Measurements from ENCODE around the gene ADAMTS17. TPM values are rescaled to one million over a fixed set of nuclear protein-coding genes. Genes with fewer than 3 reads are reported as not detected.

The ADAMTS17 gene
- polyA plus RNA-seq, 4 donors, result 0.45 to 3.1 (median 1.2) TPM

DNA sequence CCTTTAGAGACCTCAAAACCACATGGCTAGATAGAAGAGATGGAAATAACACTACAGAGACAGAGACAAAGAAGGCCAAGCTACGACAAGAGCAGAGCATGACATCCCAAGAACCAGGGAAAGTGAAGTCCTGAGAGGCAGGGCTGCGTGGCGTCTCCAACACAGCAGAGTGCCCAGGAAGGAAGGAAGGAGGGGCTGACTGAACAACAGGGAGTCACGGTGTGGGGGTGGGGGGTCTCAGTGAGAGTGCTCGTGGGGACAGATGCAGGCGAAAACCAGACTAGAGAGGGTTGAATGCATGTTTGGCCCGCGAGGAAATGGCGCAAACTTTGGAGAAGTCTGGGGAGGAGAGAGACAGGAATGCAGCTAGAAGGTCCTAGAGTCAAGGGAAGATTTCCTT lies 44.0 kb downstream of the ADAMTS17 start:
- no peak overlapping the region for H3K4me3 ChIP-seq (ENCODE audit: low read depth in 1 of 3, low read length in 3 of 3)
- DNase-seq (no peak), FAIRE-seq (no peak)

DNA sequence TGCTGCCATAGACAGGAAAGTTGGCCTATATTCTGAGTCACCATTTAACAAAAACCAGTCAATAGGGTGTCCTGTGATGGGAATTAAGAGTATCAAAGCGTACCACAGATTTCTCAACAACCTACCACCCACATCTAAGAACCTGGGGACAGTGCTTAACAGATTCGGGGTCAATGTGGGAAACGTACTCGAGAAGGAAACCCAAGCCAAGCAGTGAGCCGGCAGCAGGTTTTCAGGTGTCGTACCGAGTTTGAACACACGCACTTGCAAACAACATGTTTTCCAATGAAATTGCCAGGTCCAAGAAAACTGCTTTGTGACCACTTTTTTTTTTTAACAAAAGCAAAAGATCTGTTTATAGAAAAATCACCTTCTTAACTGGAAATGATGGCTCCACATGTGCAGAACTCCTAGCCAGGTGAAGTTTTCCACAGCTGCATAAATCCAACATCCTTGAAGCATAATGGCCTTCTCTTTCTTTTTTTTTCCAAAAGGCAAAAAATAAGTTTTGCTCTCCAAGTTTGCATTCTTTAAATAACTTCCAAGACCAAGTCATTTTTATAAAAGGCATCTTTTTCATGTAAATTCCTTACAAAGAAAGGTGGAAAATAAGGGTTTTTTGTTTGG lies 45.7 kb downstream of the ADAMTS17 start:
- no peak overlapping the region for H3K27ac ChIP-seq (ENCODE audit: low read depth in 1 of 3, low read length in 2 of 3)
- no peak for DNase-seq
- WGBS, 3 donors, result 88 to 99% (median 93%) methylated on average over 8 of the region's 8 CpGs
- H3K27me3 ChIP-seq (ENCODE audit: control insufficient read depth in 3 of 3, insufficient read depth in 3 of 3, low read length in 3 of 3), result no peaks in the 10 kb centered on the region
- no peaks in the 10 kb centered on the region for H3K36me3 ChIP-seq (ENCODE audit: control insufficient read depth in 3 of 3, insufficient read depth in 2 of 3, low read depth in 1 of 3, low read length in 3 of 3)
- peaks cover 0 to 17% of the 10 kb centered on the region in 2 donors for H3K9me3 ChIP-seq (ENCODE audit: control insufficient read depth in 2 of 2, insufficient read depth in 1 of 2, low read depth in 1 of 2, low read length in 1 of 2)
- no peaks in the 10 kb centered on the region for H3K4me1 ChIP-seq (ENCODE audit: control insufficient read depth in 3 of 3, insufficient read depth in 2 of 3, low read depth in 1 of 3, low read length in 2 of 3)
- no peak overlapping the region for H3K4me3 ChIP-seq (ENCODE audit: low read depth in 1 of 3, low read length in 3 of 3)
- FAIRE-seq, result no peak

More for the DNA sequence above, 44.0 kb downstream of the ADAMTS17 start:
- 76 to 86% (median 84%) methylated on average over 9 of the region's 9 CpGs for WGBS, 3 donors
- Histone ChIP-seq H3K9me3 (ENCODE audit: control insufficient read depth in 2 of 2, insufficient read depth in 1 of 2, low read depth in 1 of 2, low read length in 1 of 2) (peaks cover 0 to 12% of the 10 kb centered on the region in 2 donors), H3K4me1 (ENCODE audit: control insufficient read depth in 3 of 3, insufficient read depth in 2 of 3, low read depth in 1 of 3, low read length in 2 of 3) (no peaks in the 10 kb centered on the region), H3K27ac (ENCODE audit: low read depth in 1 of 3, low read length in 2 of 3) (no peak overlapping the region), H3K27me3 (ENCODE audit: control insufficient read depth in 3 of 3, insufficient read depth in 3 of 3, low read length in 3 of 3) (no peaks in the 10 kb centered on the region), H3K36me3 (ENCODE audit: control insufficient read depth in 3 of 3, insufficient read depth in 2 of 3, low read depth in 1 of 3, low read length in 3 of 3) (no peaks in the 10 kb centered on the region)

DNA sequence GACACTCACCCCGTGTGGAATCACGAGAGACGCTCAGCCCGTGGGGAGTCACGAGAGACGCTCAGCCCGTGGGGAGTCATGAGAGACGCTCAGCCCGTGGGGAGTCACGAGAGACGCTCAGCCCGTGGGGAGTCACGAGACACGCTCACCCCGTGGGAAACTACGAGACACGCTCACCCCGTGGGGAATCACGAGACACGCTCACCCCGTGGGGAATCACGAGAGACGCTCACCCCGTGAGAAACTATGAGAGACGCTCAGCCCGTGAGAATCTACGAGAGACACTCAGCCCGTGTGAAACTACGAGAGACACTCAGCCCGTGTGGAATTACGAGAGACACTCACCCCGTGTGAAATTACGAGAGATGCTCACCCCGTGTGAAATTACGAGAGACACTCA lies 49.8 kb downstream of the ADAMTS17 start:
- peaks cover 0 to 8% of the 10 kb centered on the region in 2 donors for H3K9me3 ChIP-seq (ENCODE audit: control insufficient read depth in 2 of 2, insufficient read depth in 1 of 2, low read depth in 1 of 2, low read length in 1 of 2)
- no peaks in the 10 kb centered on the region for H3K36me3 ChIP-seq (ENCODE audit: control insufficient read depth in 3 of 3, insufficient read depth in 2 of 3, low read depth in 1 of 3, low read length in 3 of 3)
- no peak overlapping the region for H3K4me3 ChIP-seq (ENCODE audit: low read depth in 1 of 3, low read length in 3 of 3)
- DNase-seq, result no peak
- no peak for FAIRE-seq
- no peaks in the 10 kb centered on the region for H3K4me1 ChIP-seq (ENCODE audit: control insufficient read depth in 3 of 3, insufficient read depth in 2 of 3, low read depth in 1 of 3, low read length in 2 of 3)
- no peak overlapping the region for H3K27ac ChIP-seq (ENCODE audit: low read depth in 1 of 3, low read length in 2 of 3)
- 95 to 98% (median 97%) methylated on average over 35 of the region's 35 CpGs for WGBS, 3 donors
- no peaks in the 10 kb centered on the region for H3K27me3 ChIP-seq (ENCODE audit: control insufficient read depth in 3 of 3, insufficient read depth in 3 of 3, low read length in 3 of 3)

DNA sequence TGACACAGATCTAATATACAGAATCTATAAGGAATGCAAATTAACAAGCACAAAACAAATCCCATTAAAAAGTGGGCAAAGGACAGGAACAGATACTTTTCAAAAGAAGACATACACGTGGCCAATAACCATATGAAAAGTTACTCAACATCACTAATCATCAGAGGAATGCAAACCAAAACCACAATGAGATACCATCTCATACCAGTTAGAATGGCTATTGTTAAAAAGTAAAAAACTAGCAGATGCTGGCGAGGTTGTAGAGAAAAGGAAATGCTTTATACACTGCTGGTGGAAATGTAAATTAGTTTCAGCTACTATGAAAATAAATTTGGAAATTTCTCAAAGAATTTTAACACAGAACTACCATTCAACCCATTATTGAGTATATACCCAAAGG lies 50.7 kb downstream of the ADAMTS17 start:
- FAIRE-seq (no peak), DNase-seq (peak in 1 of 2 donors; percentile 8)
- no peaks in the 10 kb centered on the region for H3K27me3 ChIP-seq (ENCODE audit: control insufficient read depth in 3 of 3, insufficient read depth in 3 of 3, low read length in 3 of 3)
- no peak overlapping the region for H3K4me3 ChIP-seq (ENCODE audit: low read depth in 1 of 3, low read length in 3 of 3)
- H3K9me3 ChIP-seq (ENCODE audit: control insufficient read depth in 2 of 2, insufficient read depth in 1 of 2, low read depth in 1 of 2, low read length in 1 of 2), result peaks cover 0 to 8% of the 10 kb centered on the region in 2 donors
- 55 to 79% (median 58%) methylated on average over 2 of the region's 2 CpGs for WGBS, 3 donors
- no peaks in the 10 kb centered on the region for H3K36me3 ChIP-seq (ENCODE audit: control insufficient read depth in 3 of 3, insufficient read depth in 2 of 3, low read depth in 1 of 3, low read length in 3 of 3)
- H3K27ac ChIP-seq (ENCODE audit: low read depth in 1 of 3, low read length in 2 of 3), result no peak overlapping the region
- no peaks in the 10 kb centered on the region for H3K4me1 ChIP-seq (ENCODE audit: control insufficient read depth in 3 of 3, insufficient read depth in 2 of 3, low read depth in 1 of 3, low read length in 2 of 3)

DNA sequence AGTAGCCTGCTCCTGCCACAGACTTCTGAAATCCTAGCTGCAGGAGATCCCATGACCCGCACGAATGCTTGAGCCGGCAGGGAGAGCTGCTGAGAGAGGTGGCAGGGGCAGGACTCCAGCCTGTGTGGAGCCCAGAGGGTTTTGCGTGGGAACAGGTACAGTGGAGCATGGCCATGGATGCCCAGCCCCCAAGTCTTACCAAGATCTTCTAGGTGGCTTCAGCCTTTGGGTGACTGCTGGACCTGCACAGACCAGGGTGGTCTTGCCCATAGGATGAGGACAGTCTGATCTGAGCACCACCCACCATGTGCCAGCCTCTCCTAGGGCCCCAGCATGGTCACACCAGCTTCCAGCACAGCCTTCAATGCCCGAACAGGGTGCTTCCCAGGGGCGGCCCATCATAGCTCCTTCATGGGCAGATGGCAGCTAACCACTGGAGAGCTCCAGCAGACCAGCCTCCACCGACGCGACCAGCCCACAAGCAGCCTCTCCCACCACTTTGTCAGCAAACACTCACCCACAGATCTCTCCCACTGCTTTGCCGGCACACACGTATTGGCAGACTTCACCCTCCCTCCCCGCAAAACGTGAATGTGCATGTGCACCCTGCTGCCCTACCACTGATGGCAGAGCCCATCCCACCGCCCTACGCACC lies 56.0 kb downstream of the ADAMTS17 start:
- no peaks in the 10 kb centered on the region for H3K27me3 ChIP-seq (ENCODE audit: control insufficient read depth in 3 of 3, insufficient read depth in 3 of 3, low read length in 3 of 3)
- H3K4me1 ChIP-seq (ENCODE audit: control insufficient read depth in 3 of 3, insufficient read depth in 2 of 3, low read depth in 1 of 3, low read length in 2 of 3), result no peaks in the 10 kb centered on the region
- no peaks in the 10 kb centered on the region for H3K9me3 ChIP-seq (ENCODE audit: control insufficient read depth in 2 of 2, insufficient read depth in 1 of 2, low read depth in 1 of 2, low read length in 1 of 2)
- no peak overlapping the region for H3K4me3 ChIP-seq (ENCODE audit: low read depth in 1 of 3, low read length in 3 of 3)
- DNase-seq (no peak), FAIRE-seq (no peak)
- no peak overlapping the region for H3K27ac ChIP-seq (ENCODE audit: low read depth in 1 of 3, low read length in 2 of 3)
- 94 to 97% (median 97%) methylated on average over 15 of the region's 15 CpGs for WGBS, 3 donors
- H3K36me3 ChIP-seq (ENCODE audit: control insufficient read depth in 3 of 3, insufficient read depth in 2 of 3, low read depth in 1 of 3, low read length in 3 of 3), result no peaks in the 10 kb centered on the region

DNA sequence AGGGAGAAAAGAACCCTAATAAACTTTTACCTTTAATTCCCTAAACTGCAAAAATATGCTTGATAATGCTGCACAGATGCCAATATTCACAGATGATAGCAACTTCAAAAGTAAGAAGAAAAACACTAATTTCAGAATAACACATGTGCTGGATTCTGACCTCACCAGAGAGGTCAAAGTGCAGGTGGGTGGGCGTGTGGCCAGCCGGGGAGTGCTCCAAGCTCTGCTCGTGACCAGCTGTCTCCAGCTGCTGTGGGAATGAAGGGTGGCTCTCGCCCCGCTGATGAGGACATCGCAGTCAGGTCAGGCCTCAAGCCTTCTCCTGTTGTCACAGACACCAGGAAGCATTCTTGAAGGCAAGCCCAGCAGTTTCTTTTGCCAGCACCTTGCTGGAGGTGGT lies 57.1 kb downstream of the ADAMTS17 start:
- H3K4me1 ChIP-seq (ENCODE audit: control insufficient read depth in 3 of 3, insufficient read depth in 2 of 3, low read depth in 1 of 3, low read length in 2 of 3), result no peaks in the 10 kb centered on the region
- FAIRE-seq, result no peak
- H3K9me3 ChIP-seq (ENCODE audit: control insufficient read depth in 2 of 2, insufficient read depth in 1 of 2, low read depth in 1 of 2, low read length in 1 of 2), result no peaks in the 10 kb centered on the region
- no peaks in the 10 kb centered on the region for H3K27me3 ChIP-seq (ENCODE audit: control insufficient read depth in 3 of 3, insufficient read depth in 3 of 3, low read length in 3 of 3)
- H3K36me3 ChIP-seq (ENCODE audit: control insufficient read depth in 3 of 3, insufficient read depth in 2 of 3, low read depth in 1 of 3, low read length in 3 of 3), result no peaks in the 10 kb centered on the region
- WGBS, 3 donors, result 16 to 38% (median 31%) methylated on average over 6 of the region's 6 CpGs
- H3K27ac ChIP-seq (ENCODE audit: low read depth in 1 of 3, low read length in 2 of 3), result no peak overlapping the region
- H3K4me3 ChIP-seq (ENCODE audit: low read depth in 1 of 3, low read length in 3 of 3), result no peak overlapping the region
- peak; percentile 8 to 68 for DNase-seq

DNA sequence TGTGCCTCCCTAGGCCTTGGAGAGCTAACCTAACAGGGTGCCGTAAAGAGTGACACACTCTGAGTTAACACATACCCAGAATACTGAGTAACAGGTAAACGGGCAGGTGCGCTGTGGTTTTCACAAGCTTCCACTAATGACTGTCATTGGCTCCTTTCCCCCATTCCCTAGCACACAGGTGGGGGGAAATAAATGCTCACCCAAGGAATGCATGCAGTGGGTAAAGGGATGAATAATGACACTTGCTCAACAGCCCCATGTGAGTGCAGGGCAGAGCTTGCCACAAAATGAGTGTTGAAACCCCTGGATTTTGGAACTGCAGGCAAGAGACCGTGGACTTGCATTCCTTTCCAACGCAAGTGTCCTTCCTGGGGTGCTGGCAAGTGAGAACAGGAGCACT lies 57.6 kb downstream of the ADAMTS17 start:
- WGBS, 3 donors, result 58 to 84% (median 69%) methylated on average over 5 of the region's 5 CpGs
- H3K27me3 ChIP-seq (ENCODE audit: control insufficient read depth in 3 of 3, insufficient read depth in 3 of 3, low read length in 3 of 3), result no peaks in the 10 kb centered on the region
- no peak overlapping the region for H3K4me3 ChIP-seq (ENCODE audit: low read depth in 1 of 3, low read length in 3 of 3)
- no peak for FAIRE-seq
- no peak overlapping the region for H3K27ac ChIP-seq (ENCODE audit: low read depth in 1 of 3, low read length in 2 of 3)
- H3K9me3 ChIP-seq (ENCODE audit: control insufficient read depth in 2 of 2, insufficient read depth in 1 of 2, low read depth in 1 of 2, low read length in 1 of 2), result no peaks in the 10 kb centered on the region
- peak in 1 of 2 donors; percentile 19 for DNase-seq
- H3K4me1 ChIP-seq (ENCODE audit: control insufficient read depth in 3 of 3, insufficient read depth in 2 of 3, low read depth in 1 of 3, low read length in 2 of 3), result no peaks in the 10 kb centered on the region
- H3K36me3 ChIP-seq (ENCODE audit: control insufficient read depth in 3 of 3, insufficient read depth in 2 of 3, low read depth in 1 of 3, low read length in 3 of 3), result no peaks in the 10 kb centered on the region

DNA sequence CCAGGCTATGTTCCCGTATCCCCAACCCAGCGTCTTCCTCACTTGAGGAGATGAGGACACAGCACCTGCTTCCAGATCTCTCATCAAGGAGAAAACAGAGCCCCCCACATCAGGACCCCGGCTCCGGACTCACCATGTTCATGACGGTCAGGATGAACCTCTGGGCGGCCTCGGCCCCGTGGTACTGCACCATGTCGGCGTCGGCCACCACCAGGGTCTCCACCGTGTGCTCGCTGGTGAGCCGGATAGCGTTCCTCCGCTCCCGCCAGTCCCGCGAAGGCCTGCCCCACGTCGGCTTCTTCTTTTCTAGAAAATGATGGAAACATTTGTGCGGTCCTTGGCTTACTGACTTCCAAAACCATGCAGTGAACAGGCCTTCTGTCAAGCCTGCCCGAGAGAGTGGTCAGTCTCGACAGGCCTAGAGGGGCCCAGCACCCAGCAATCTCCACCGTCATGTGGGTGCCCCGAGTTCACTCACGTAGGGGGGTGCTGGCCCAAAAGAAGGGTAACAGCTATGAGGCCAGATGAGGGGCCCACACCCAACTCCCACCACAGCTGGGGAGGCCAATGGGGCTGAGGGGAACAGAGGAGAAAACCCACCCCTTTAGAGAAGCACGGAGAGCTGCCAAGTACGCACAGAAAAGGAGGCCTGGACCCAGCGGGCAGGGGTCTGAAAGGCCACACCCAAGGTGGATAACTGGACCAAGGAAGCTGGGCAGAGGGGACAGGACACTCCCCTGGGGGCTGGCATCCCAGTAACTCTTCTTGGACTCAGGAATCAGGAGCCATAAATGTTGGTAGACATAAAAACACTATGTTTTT lies 60.5 kb downstream of the ADAMTS17 start:
- Histone ChIP-seq H3K36me3 (ENCODE audit: control insufficient read depth in 3 of 3, insufficient read depth in 2 of 3, low read depth in 1 of 3, low read length in 3 of 3) (no peaks in the 10 kb centered on the region), H3K9me3 (ENCODE audit: control insufficient read depth in 2 of 2, insufficient read depth in 1 of 2, low read depth in 1 of 2, low read length in 1 of 2) (no peaks in the 10 kb centered on the region), H3K4me3 (ENCODE audit: low read depth in 1 of 3, low read length in 3 of 3) (no peak overlapping the region), H3K27ac (ENCODE audit: low read depth in 1 of 3, low read length in 2 of 3) (no peak overlapping the region), H3K27me3 (ENCODE audit: control insufficient read depth in 3 of 3, insufficient read depth in 3 of 3, low read length in 3 of 3) (peaks cover 0 to 4% (median 0%) of the 10 kb centered on the region in 3 donors), H3K4me1 (ENCODE audit: control insufficient read depth in 3 of 3, insufficient read depth in 2 of 3, low read depth in 1 of 3, low read length in 2 of 3) (no peaks in the 10 kb centered on the region)
- 86 to 94% (median 94%) methylated on average over 30 of the region's 30 CpGs for WGBS, 3 donors
- DNase-seq, result no peak
- FAIRE-seq, result no peak
